HG02588 (cell line): ENCODE results near the gene CROCC2.

ENCODE experiments used
- ATAC-seq: cut with Tn5 transposase; IDR thresholded peaks from one replicate; pipeline ENCODE4 v1.9.1; 2021; ENCODE audit warnings: mild to moderate bottlenecking, moderate library complexity; ENCODE audit not compliant: unreplicated experiment

CROCC2 gene

GRCh38 chr2:240906141-240906910 lies at the start of gene CROCC2:
Gene CROCC2, plus strand, starts transcription at chr2:240906336. Its CDS starts 178 bp downstream, at chr2:240906514.
- ATAC-seq = no peak

DNA sequence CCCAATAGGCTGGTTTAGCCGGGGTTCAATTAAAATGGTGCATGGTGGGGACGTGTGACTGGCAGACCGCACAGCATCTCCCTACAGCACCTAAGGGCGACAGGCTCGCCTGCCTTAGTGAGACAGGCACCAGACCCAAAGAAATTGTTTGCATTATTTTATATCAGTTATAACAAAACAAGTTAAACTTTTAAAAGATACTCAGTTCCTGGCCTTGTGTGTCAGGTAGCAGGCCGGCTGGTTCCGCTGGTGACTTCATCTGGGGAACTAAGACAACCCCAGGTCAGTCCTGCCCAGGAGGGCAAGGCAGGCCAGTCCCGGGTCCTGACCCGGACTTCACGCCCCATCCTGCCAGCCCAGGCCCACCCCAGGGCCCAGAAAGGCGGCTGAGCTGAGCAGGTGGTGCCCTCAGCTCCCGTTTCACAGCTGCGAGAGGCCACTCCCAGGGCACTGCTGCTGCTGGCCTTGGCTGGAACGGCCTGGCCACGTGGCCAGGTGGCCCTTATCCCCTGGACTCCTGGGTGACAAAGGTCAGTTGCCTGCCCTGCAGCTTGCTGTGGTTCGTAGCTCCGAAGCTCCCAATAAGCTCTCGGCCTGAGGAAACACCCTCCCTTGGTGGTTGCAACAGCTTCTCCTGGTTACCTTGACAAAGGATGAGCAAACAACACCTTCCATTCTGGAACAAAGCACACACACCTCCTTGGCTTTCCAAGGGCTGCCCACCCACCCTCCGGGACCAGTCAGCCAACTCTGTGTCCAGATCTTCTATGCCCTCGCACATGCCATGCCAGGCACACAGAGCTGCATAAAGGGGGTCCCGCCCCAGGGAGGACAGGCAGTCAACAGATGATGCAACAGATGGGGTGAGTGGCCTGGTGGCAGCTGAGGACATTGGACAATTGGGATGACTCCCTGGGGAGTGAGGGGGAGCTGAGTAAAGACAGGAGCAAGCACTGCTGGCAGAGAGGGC lies 48.8 kb upstream of the CROCC2 start:
- ATAC-seq = no peak

DNA sequence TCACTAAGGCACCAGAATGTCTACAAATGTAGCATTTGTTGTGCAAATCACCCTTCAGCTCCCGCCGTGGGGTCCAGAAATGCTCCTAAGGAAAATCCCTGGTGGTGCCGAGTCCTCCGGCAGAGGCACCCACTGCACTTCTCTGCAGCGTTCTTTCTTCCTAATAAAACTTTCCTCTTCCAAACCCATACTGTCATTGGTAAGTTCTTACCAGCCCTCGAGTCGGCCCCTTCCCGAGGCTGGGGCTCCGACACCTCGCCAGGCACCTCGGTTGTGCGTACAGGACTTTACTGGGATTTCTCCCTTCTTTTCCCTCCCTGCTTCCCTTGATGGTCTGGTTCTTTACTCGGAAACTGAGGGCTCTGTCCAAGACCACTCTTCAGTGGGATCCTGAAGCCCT lies 47.8 kb upstream of the CROCC2 start:
- no peak for ATAC-seq

DNA sequence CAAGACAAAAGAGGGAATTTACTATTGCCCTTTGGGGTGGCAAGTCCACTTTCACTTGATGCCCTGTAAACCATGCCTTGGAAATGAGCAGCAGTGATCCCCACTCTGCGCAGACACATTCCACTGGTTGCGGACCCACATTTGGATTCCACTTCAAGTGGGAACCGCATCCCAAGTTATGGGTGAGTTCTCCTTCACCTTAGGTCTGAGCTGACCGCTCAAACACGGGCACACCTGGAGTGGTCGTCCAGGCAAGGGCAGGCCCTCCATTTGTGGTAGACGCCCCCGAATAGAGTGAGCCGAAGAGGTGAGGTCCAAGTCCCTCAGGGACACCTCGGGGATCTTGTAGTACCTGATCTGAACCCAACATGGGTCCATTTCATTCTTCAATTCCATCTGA lies 47.3 kb upstream of the CROCC2 start:
- ATAC-seq = no peak

DNA sequence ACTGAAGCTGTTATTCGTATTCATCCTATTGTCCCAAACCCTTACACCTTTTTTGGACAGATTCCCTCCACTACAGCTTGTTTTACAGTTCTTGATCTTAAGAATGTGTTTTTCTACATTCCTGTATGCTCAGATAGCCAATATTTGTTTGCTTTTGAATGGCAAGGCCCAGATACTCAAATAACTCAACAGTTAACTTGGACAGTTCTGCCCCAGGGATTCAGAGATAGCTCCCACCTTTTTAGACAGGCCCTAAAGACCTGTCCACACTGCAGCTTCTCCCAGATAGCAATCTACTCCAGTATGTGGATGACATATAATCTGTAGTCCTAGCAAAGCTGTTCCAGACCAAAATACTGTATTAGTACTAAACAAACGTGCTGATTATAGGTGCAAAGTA lies 44.6 kb upstream of the CROCC2 start:
- ATAC-seq = no peak

DNA sequence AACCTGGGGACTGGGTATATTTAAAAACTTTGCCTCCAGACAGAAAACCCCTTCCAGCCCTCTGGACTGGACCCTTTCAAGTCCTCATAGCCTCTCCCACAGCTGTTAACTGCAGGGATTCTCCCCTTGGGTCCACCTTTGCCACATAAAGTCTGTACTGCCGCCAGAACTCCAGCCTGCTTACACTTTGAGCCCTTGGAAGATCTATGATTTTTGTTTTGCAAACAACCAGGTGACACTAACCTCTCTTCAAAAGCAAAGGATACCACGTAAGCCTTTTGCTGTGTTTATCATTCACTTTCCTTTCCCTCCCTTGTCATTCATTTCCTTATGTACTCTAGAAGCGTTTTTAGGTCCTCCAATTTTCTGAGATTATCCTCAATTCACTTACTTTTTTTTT lies 41.7 kb upstream of the CROCC2 start:
- no peak for ATAC-seq

DNA sequence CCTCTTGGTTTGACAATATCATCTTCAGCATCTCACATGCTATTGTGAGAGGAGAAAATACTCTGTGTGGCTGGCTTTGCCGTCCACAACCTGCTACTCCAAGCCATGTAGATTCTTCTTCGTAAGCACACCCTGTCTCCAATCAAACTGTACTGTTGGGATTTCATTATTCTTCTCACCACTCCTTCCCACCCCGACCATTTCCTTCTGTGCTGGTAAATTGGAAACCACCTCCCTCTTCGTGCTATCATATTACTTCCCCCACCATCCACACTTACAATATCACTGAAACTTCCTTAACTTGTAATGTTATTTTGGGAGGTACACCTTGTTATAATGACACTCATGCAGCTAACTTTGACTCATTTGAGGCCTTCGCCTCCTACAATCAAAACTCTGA lies 40.7 kb upstream of the CROCC2 start:
- no peak for ATAC-seq

DNA sequence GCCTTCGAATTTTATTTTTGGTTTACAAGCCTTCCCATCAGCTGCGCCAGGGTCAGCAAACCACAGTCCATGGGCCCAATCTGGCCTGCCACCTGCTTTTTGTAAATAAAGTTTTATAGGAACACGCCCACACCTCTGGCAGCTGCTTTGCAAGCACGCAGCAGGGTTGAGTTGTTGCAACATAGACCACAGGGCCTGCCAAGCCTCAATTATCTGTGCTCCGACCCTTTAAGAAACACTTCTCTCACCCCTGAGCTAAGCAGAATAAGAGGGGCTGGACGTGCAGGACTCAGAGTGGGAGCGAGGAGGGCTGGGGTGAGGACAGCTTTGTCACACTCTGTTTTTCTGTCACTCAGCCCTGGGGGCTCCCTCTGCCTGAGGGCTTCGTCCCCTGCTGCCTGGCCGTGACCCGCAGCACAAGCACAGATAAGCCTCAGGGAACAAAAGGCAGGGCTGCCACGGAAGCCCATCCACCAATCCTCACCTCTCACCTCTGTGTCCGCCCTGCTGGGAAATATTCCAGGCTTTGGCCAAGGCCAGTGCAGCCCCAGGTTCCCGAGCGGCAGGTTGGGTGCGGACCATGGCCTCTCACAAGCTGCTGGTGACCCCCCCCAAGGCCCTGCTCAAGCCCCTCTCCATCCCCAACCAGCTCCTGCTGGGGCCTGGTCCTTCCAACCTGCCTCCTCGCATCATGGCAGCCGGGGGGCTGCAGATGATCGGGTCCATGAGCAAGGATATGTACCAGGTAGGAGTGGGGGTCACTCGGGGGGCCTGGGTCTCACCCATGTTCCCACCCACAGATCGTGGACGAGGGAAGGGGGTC lies 37.6 kb upstream of the CROCC2 start, which contains the start of gene AGXT:
AGXT (plus strand) TSS at position 539 of the 823 bp plus-strand sequence; CDS start at position 581, 42 bp downstream.
- no peak for ATAC-seq

DNA sequence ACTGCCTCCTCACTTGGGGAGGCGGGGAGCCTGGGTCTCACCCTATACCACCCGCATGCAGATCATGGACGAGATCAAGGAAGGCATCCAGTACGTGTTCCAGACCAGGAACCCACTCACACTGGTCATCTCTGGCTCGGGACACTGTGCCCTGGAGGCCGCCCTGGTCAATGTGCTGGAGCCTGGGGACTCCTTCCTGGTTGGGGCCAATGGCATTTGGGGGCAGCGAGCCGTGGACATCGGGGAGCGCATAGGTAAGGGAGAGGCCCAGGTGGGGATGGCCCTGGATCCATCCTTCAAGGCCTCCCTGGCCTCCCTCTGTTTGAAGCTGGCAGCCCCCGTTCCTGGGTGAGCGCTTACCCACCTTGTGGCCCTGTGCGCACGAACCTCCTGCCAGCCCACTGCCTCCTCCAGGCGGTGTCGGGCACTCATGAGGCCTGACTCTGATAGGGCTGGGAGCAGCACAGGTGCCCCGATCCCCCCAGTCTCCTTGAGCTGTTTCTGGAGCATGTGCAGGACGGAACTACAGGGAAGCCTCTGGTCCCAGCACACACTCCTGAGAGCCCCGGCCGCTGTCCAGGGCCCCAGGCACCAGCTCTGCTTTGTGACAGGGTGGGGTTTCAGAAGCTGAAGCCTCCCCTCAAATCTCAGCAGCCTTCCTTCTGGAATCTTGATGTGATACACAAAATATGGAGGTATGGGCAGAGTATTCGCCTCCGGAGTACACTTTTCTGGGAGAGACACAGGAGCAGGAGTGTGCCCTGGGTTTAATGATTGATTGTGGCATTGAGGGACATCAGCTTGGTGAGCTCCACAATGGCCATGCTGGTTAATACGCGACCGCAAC lies 36.8 kb upstream of the CROCC2 start:
- no peak for ATAC-seq

DNA sequence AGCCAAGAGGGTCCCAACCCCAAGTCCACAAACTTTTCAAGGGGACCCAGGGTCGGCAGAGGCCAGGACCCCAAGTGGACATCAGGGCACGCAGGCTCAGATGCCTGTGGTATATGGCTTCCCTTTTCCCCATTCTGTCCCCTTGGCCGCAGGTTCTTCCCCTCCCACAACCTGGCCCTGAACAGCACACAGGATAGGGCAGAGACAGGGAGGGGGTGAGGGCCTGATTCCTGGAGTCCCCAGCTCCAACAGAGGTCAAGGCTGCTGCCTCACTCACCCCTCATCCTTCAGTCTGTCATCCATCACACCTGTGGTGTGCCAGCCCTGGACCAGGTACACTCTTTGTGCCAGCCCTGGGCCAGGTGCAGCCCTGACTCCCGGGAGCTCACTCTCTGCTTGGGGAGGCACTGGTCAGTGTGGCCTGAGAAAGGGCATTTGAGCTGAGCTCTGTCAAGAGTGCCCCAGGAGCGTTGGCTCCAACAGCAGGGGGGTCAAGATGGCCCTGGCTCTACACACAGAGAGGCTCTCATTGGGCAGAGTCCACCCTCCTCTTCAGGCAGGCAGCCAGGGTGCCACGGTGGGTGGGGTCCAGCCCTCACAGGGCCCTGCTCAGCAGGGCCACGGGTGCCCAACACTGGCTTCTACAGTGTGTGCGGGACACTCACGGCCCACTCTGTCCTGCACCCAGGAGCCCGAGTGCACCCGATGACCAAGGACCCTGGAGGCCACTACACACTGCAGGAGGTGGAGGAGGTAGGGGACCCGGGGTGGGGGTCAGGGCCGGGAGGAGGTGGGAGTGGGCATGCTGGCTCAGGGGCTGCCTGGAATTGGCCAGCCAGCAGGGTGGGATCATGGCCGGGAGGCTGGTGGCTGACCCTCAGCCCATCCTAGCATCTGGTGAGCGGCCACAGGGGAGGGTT lies 35.9 kb upstream of the CROCC2 start:
- no peak for ATAC-seq

DNA sequence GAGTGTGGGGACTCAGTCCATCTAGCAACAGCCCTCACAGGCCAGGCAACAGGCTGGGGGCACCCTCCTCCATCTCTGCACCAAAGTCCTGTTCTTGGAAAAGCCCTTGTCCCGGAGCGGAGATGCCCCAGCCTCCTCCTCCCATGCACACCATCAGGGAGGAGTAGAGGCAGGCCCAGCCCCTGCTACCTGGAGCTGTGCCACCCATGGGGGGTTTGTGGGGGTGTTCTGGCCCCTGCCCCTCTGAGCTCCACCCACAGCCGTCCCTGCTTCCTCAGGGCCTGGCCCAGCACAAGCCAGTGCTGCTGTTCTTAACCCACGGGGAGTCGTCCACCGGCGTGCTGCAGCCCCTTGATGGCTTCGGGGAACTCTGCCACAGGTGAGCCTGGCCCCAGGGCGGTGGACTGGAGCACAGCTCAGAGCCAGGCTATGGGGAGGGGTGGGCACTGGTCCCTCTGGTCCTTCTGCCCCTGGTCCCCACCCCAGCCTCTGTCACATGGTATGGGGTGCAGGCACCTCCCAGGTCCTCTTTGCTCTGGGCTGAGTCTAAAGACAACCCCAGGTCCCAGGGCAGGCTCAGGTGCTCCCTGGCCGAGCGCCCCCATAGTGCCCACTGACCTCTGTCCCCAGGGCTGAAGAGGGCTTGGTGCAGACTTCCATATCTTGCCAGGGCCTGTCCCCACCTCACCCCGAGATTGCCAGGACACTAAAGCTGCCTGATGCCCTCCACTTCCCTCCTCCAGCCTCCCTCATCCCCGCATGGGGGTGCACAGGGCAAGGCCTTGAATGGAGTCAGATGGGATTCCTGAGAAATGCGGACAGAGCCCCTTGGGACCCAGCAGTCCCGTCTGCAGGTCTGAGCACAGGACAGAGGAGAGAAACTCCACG lies 34.8 kb upstream of the CROCC2 start:
- ATAC-seq = no peak

- ATAC-seq = no peak
These were observed 33.6 kb upstream of the CROCC2 start for GRCh38 chr2:240872317-240873097.

DNA sequence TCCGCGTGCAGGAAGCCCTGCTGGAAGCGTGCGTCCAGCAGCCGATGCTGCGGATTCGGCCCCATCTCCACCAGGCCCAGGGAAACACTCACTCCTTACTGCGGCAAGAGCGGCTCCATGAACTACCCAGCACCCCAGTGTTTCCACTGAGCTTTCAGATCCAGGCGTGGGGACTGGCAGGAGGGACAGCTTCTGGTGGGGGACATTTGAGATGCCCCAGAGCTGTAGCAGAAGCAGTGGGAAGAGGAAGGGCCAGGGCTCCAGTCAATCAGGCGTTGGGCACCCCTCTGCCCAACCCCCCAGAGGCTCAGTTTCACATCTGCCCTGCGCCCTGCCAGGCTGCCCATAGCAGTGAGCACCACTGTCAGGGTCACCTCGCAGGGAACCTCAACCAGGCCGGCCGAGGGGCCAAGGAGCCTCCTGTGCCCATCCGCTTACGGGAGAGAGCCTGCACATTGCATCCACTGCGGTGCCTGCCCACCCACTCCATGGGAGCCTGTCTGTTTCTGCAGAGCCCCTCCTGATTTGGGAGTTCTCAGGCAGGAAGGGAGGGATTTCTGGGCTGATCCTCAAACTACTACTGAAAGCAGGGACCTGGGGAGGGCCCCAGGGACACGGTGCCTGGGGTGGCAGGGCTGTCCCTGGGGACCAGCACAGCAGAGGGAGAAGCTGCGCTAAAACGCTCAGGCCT lies 32.9 kb upstream of the CROCC2 start:
- no peak for ATAC-seq

GRCh38 chr2:240873805-240874714 lies 32.1 kb upstream of the CROCC2 start:
- no peak for ATAC-seq

DNA sequence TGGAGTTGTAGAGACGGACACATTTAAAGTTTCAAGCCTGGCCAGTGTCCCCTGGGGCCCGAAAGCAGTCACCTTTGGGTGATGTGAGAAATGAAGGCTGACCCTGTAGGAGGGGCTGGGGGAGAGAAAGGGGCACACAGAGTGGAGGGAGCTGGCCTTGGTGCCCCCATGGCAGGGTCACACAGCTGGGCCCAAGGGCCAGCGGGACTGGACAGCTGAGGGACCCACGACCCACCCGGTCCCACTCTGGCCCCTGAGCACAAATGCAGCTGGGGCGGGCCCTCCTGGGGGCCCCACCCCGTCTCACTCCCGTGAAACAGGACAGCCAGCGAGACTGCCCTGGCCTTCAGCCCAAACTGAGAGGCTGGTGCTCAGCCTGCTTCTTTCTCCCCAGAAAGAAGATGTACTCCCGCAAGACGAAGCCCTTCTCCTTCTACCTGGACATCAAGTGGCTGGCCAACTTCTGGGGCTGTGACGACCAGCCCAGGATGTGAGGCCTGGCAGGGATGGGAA lies 31.4 kb upstream of the CROCC2 start:
- no peak for ATAC-seq
